ENCODE data around the gene OR1M1.

DNA sequence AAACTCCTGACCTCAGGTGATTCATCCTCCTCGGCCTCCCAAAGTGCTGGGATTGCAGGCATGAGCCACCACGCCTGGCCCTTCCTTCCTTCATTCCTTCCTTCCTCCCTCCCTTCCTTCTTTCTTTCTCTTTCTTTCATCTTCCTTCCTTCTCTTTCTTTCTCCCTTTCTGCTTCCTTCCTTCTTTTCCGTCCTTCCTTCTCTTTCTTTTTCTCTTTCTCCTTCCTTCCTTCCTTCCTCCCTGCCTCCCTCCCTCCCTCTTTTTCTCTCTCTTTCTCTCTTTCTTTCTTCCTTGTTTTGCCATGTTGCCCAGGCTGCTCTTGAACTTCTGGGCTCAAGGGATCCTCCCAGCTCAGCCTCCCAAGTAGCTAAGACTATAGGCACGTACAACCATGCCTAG is 40.2 kb upstream of the OR1M1 start:
- TF ChIP-seq ZNF707 (CRISPR knock-in tag; conservative IDR thresholded peaks at IDR 0.05) = no peak
- TF ChIP-seq E2F1 (CRISPR knock-in tag; IDR thresholded peaks at IDR 0.05) = no peak

Measured in K562 (cell line).